A673 (cell line): ENCODE results near the gene OASL. TPM values are rescaled to one million over a fixed set of nuclear protein-coding genes. Genes with fewer than 3 reads are reported as not detected.

Experiments used
- BruUV-seq: library from RNA; stranded (reverse); fragments of 400-500 nt; replicated peaks from 2 replicates; lab custom pipeline; 2021; lab: Mats Ljungman, UMichigan
- CTCF ChIA-PET: fragments of 300-600 bp; sonication (Branson Sonifier 250); formaldehyde crosslinking; loops from one replicate; lab custom pipeline; 2022; ENCODE audit warnings: antibody characterized with exemption; lab: Charles Lee
- POLR2A ChIA-PET: fragments of 300-600 bp; sonication (Branson Sonifier 250); formaldehyde crosslinking; loops from one replicate; lab custom pipeline; 2022; ENCODE audit warnings: antibody characterized with exemption; ENCODE audit not compliant: low non-redundant PET; lab: Charles Lee
- DNase-seq: peaks from one replicate; pipeline ENCODE4 v3.0.0-alpha.2; 2015; ENCODE audit warnings: low spot score
- H3K27ac ChIP-seq: fragments of 200-600 bp; sonication (generic); 2 replicates; pipeline ENCODE4 v1.5.1; 2016; ENCODE audit warnings: mixed run types, low read depth, mild to moderate bottlenecking, mixed read lengths, antibody characterized with exemption, low read length; ENCODE audit not compliant: poor library complexity, severe bottlenecking
- H3K27me3 ChIP-seq: fragments of 200-600 bp; sonication (generic); replicated peaks from 2 replicates; pipeline ENCODE4 v1.6.1; 2017; ENCODE audit warnings: mixed run types, low read depth, mild to moderate bottlenecking, mixed read lengths, antibody characterized with exemption, low read length; ENCODE audit not compliant: insufficient read depth, poor library complexity
- H3K36me3 ChIP-seq: fragments of 200-600 bp; sonication (generic); 2 replicates; pipeline ENCODE4 v1.6.1; 2016; ENCODE audit warnings: mixed run types, mild to moderate bottlenecking, mixed read lengths, antibody characterized with exemption, low read length; ENCODE audit not compliant: insufficient read depth, poor library complexity, severe bottlenecking
- H3K4me1 ChIP-seq: fragments of 200-600 bp; sonication (generic); 2 replicates; pipeline ENCODE4 v1.6.1; 2017; ENCODE audit warnings: mixed run types, mild to moderate bottlenecking, mixed read lengths, antibody characterized with exemption, low read length; ENCODE audit not compliant: insufficient read depth, poor library complexity, severe bottlenecking
- H3K4me3 ChIP-seq: fragments of 200-600 bp; sonication (generic); 2 replicates; pipeline ENCODE4 v1.5.1; 2016; ENCODE audit warnings: low read depth, mixed run types, mild to moderate bottlenecking, mixed read lengths, low read length; ENCODE audit not compliant: poor library complexity, severe bottlenecking
- H3K9me3 ChIP-seq: fragments of 200-600 bp; sonication (generic); 2 replicates; pipeline ENCODE4 v1.6.1; 2016; ENCODE audit warnings: mixed run types, low read depth, mild to moderate bottlenecking, mixed read lengths, antibody characterized with exemption, low read length; ENCODE audit not compliant: poor library complexity, severe bottlenecking
- EZH2 ChIP-seq: fragments of 200-600 bp; sonication (generic); IDR thresholded peaks from 2 replicates; pipeline ENCODE4 v1.6.1; 2017; ENCODE audit warnings: borderline replicate concordance, low read depth, mild to moderate bottlenecking, mixed read lengths, antibody characterized with exemption, low read length; ENCODE audit not compliant: poor library complexity, severe bottlenecking
- intact Hi-C: fragments of 100-400 bp; cut with micrococcal nuclease; formaldehyde crosslinking; loops from one replicate; pipeline ENCODE4 v1.10.0; 2022; ENCODE audit not compliant: unreplicated experiment
- total RNA-seq: library from RNA; stranded (reverse); gene quantifications from 2 replicates; pipeline ENCODE4 v1.2.3, GENCODE V29; 2021
- TF ChIP-seq, protein P1 (sequence below): fragments of 300-800, 200-600 bp; sonication (generic); conservative IDR thresholded peaks from 2 replicates; pipeline ENCODE4 v1.5.1; 2017; ENCODE audit warnings: low read depth, mild to moderate bottlenecking, antibody characterized with exemption, low read length, moderate library complexity, mixed read lengths

OASL gene
- total RNA-seq, 1 experiment from 2014 or later = 0.73 TPM

GRCh38 chr12:121010860-121011259, 28.2 kb downstream of the OASL start:
- CTCF ChIA-PET = no interaction called here
- peaks cover 25% of the 10 kb centered on the region for H3K36me3 ChIP-seq
- BruUV-seq = no TSS peak
- H3K4me3 ChIP-seq = no peak overlapping the region
- POLR2A ChIA-PET = interaction anchor here (0.5 kb wide), 1 partner anchor 8 kb away, joined by 3 read pairs; no protein-coding TSS in a partner anchor
- DNase-seq = no peak
- H3K9me3 ChIP-seq = no peaks in the 10 kb centered on the region
- H3K27ac ChIP-seq = no peak overlapping the region
- no peaks in the 10 kb centered on the region for H3K27me3 ChIP-seq
- intact Hi-C loops = no loop called here
- peaks cover 7% of the 10 kb centered on the region for H3K4me1 ChIP-seq
- TF ChIP-seq, protein P1, sequence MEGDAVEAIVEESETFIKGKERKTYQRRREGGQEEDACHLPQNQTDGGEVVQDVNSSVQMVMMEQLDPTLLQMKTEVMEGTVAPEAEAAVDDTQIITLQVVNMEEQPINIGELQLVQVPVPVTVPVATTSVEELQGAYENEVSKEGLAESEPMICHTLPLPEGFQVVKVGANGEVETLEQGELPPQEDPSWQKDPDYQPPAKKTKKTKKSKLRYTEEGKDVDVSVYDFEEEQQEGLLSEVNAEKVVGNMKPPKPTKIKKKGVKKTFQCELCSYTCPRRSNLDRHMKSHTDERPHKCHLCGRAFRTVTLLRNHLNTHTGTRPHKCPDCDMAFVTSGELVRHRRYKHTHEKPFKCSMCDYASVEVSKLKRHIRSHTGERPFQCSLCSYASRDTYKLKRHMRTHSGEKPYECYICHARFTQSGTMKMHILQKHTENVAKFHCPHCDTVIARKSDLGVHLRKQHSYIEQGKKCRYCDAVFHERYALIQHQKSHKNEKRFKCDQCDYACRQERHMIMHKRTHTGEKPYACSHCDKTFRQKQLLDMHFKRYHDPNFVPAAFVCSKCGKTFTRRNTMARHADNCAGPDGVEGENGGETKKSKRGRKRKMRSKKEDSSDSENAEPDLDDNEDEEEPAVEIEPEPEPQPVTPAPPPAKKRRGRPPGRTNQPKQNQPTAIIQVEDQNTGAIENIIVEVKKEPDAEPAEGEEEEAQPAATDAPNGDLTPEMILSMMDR = no peak
- no peak for TF ChIP-seq EZH2

DNA sequence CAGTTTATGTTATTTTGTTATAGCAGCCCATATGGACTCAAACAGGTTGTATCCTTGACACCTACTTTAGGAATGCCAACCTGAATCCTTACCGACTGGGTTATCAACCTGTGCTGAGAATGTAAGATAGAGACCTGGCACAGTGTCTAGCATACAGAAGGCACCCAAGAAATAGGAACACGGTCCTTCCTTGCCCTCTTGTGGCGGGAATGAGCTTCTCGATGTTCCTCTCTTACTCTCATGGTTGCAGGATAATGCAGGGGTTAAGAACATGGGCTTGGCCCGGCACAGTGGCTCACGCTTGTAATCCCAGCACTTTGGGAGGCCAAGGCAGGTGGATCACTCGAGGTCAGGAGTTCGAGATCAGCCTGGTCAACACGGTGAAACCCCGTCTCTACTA, 29.3 kb downstream of the OASL start:
- DNase-seq = peak; percentile 57
- CTCF ChIA-PET = interaction anchor here (1.0 kb wide), 1 partner anchor 38 kb away, joined by 4 read pairs; no protein-coding TSS in a partner anchor
- Histone ChIP-seq H3K9me3 (no peaks in the 10 kb centered on the region), H3K4me3 (no peak overlapping the region), H3K27ac (no peak overlapping the region), H3K27me3 (no peaks in the 10 kb centered on the region), H3K4me1 (no peaks in the 10 kb centered on the region), H3K36me3 (peaks cover 26% of the 10 kb centered on the region)
- TF ChIP-seq, protein P1 = peak; percentile 49
- TF ChIP-seq EZH2 = no peak
- POLR2A ChIA-PET = no interaction called here
- no TSS peak for BruUV-seq
- intact Hi-C loops = no loop called here

DNA sequence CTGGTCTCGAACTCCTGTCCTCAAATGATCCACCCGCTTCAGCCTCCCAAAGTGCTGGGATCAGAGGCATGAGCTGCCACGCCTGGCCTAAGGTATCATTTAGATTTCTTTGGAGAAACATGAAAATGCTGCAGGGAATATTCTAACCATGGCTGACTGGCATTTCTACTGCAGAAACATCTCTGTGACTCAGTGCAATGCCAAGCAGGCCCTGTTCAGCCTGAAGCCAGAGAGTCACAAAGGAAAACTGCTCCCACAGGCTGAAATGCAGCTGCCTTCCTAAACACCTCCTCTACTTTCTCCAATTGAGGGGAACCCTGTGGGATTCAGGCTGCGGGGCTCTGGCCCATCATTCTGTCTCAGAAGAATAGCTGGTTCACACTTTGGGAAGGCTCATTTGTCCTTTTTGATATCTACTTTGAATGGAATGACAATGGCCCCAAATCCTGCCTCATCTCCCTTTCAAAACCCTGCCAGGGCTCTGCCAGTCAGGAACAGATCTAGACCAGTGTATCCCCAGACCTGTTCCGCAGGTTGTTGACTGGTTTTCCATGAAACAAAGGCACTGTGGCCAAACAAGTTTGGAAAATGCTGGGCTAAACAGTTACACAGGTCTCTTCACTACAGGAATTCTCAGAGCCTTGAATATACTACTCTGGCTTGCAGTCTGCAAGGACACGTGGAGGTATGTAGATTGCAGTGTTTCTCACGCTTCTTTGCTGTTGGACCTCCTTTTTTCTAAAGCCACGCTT, 30.5 kb downstream of the OASL start:
- Histone ChIP-seq H3K4me3 (no peak overlapping the region), H3K9me3 (no peaks in the 10 kb centered on the region), H3K36me3 (peaks cover 39% of the 10 kb centered on the region), H3K27me3 (no peaks in the 10 kb centered on the region), H3K4me1 (no peaks in the 10 kb centered on the region), H3K27ac (no peak overlapping the region)
- ChIA-PET CTCF (no interaction called here), POLR2A (no interaction called here)
- intact Hi-C loops = no loop called here
- BruUV-seq = no TSS peak
- no peak for TF ChIP-seq EZH2
- TF ChIP-seq, protein P1 = no peak
- no peak for DNase-seq
